Karpas-422 (cell line): ENCODE measurements around the gene FCRL1. TPM values are rescaled to one million over a fixed set of nuclear protein-coding genes. Genes with fewer than 3 reads are reported as not detected.

ENCODE experiments used
- DNase-seq: peaks from one replicate; pipeline ENCODE4 v3.0.0-alpha.2; 2015
- H2AFZ ChIP-seq: fragments of 200-600 bp; sonication (generic); 2 replicates; pipeline ENCODE4 v1.6.1; 2014; ENCODE audit warnings: antibody characterized with exemption, low read length, mixed read lengths
- H3K27ac ChIP-seq: fragments of 200-600 bp; sonication (generic); 2 replicates; pipeline ENCODE4 v1.5.1; 2014; ENCODE audit warnings: mild to moderate bottlenecking, low read length, moderate library complexity
- H3K27me3 ChIP-seq: fragments of 200-600 bp; sonication (generic); 2 replicates; pipeline ENCODE4 v1.6.1; 2014; ENCODE audit warnings: low read length, mixed read lengths
- H3K36me3 ChIP-seq: fragments of 200-600 bp; sonication (generic); 2 replicates; pipeline ENCODE4 v1.6.1; 2014; ENCODE audit warnings: low read length, mixed read lengths; ENCODE audit not compliant: insufficient read depth
- H3K4me1 ChIP-seq: fragments of 200-600 bp; sonication (generic); 2 replicates; pipeline ENCODE4 v1.6.1; 2014; ENCODE audit warnings: mild to moderate bottlenecking, low read length, mixed read lengths
- H3K4me2 ChIP-seq: fragments of 200-600 bp; sonication (generic); 2 replicates; pipeline ENCODE4 v1.6.1; 2014; ENCODE audit warnings: low read length, low read depth, mild to moderate bottlenecking; ENCODE audit not compliant: poor library complexity, severe bottlenecking
- H3K4me3 ChIP-seq: fragments of 200-600 bp; sonication (generic); 2 replicates; pipeline ENCODE4 v1.5.1; 2014; ENCODE audit warnings: mild to moderate bottlenecking, antibody characterized with exemption, low read length, mixed read lengths
- H3K79me2 ChIP-seq: fragments of 200-600 bp; sonication (generic); 2 replicates; pipeline ENCODE4 v1.6.1; 2014; ENCODE audit warnings: mild to moderate bottlenecking, low read length, mixed read lengths
- H3K9ac ChIP-seq: fragments of 200-600 bp; sonication (generic); 2 replicates; pipeline ENCODE4 v1.6.0; 2014; ENCODE audit warnings: low read length
- H3K9me2 ChIP-seq: fragments of 200-600 bp; sonication (generic), shearing (Covaris generic); replicated peaks from 2 replicates; pipeline ENCODE4 v1.6.0; 2014; ENCODE audit warnings: mild to moderate bottlenecking, low read length, moderate library complexity; ENCODE audit not compliant: insufficient read depth
- H3K9me3 ChIP-seq: fragments of 300-700, 200-600 bp; sonication (generic); 2 replicates; pipeline ENCODE4 v1.6.1; 2014; ENCODE audit warnings: low read length, mixed read lengths
- H4K20me1 ChIP-seq: fragments of 200-600 bp; sonication (generic); 2 replicates; pipeline ENCODE4 v1.6.1; 2014; ENCODE audit warnings: mild to moderate bottlenecking, antibody characterized with exemption, low read length, low read depth; ENCODE audit not compliant: insufficient read depth
- total RNA-seq: library from RNA; depleted of rRNA; stranded (reverse); fragments of >200 nt; shearing (Covaris generic); gene quantifications from 2 replicates; pipeline ENCODE4 v1.2.3, GENCODE V29; 2014; ENCODE audit warnings: low replicate concordance

Gene FCRL1
- total RNA-seq, 1 experiment from 2014 or later: 232 TPM

- DNase-seq: peak; percentile 87
- peak overlapping the region; percentile 71 for H3K4me2 ChIP-seq
- peaks cover 85% of the 10 kb centered on the region for H3K4me1 ChIP-seq
- H3K9me3 ChIP-seq: peaks cover 2% of the 10 kb centered on the region; the same call in 1 of the 2 replicates
- no peaks in the 10 kb centered on the region for H3K27me3 ChIP-seq
- H3K36me3 ChIP-seq: peaks cover 37% of the 10 kb centered on the region
- H3K9ac ChIP-seq: peak overlapping the region; percentile 64
- H3K4me3 ChIP-seq: peak overlapping the region; percentile 31; the same call in 1 of the 2 replicates
- H2AFZ ChIP-seq: no peak overlapping the region
- peaks cover 6% of the 10 kb centered on the region for H3K79me2 ChIP-seq
- no peaks in the 10 kb centered on the region for H3K9me2 ChIP-seq
- peak overlapping the region; percentile 98 for H3K27ac ChIP-seq
- no peaks in the 10 kb centered on the region for H4K20me1 ChIP-seq
These were observed 34.7 kb downstream of the FCRL1 start for GRCh38 chr1:157785248-157785647.

DNA sequence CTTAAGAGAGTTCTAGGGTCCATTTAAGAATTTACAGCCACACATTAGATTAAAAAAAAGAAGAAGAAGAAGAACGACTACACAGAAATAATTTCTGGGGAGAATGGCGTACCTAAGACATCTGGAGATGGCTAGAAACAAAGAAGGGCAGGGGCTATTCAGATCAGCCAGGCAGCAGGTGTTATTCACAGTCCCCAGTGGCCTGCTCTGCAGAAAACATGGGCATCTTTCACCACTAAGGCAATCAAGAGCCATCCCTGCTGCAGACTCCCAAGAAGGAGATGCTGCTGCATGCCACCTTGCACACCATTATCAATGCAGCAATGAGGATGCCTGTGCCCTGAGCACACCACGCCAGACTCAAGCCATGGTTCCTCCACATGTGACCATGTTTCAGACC lies 35.1 kb downstream of the FCRL1 start:
- Histone ChIP-seq H3K27ac (peak overlapping the region; percentile 98), H2AFZ (no peak overlapping the region)

DNA sequence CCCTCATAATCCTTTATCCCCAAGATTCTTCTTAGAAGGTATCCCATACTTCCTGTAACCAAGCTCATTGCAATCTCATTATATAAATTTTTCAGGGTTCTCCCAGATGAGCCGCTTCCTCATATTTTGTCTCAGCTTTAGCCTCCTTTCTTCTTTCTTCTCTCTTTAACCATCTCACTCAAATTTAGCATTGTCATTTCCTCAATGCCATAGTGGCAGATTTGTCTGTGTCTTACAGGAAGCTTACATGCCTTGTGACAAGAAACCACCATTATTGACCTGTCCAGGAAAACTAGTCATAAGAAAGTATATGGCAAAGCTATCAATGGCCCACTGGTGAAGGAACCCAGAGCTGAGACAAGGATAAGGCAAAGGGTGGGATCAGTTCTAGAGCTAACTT lies 37.0 kb downstream of the FCRL1 start:
- Histone ChIP-seq H2AFZ (no peak overlapping the region), H3K36me3 (peaks cover 17% of the 10 kb centered on the region), H3K9me2 (no peaks in the 10 kb centered on the region), H4K20me1 (no peaks in the 10 kb centered on the region), H3K27ac (peak overlapping the region; percentile 98), H3K9me3 (no peaks in the 10 kb centered on the region), H3K4me3 (peak overlapping the region; percentile 27; the same call in 1 of the 2 replicates), H3K79me2 (peaks cover 9% of the 10 kb centered on the region; the same call in 1 of the 2 replicates), H3K9ac (peak overlapping the region; percentile 46), H3K4me2 (peak overlapping the region; percentile 67), H3K4me1 (peaks cover 98% of the 10 kb centered on the region), H3K27me3 (no peaks in the 10 kb centered on the region)
- peak; percentile 73 for DNase-seq

More for the DNA sequence above, 35.1 kb downstream of the FCRL1 start:
- peak; percentile 88 for DNase-seq
- Histone ChIP-seq H4K20me1 (no peaks in the 10 kb centered on the region), H3K79me2 (peaks cover 6% of the 10 kb centered on the region), H3K27me3 (no peaks in the 10 kb centered on the region), H3K36me3 (peaks cover 34% of the 10 kb centered on the region), H3K4me1 (peaks cover 87% of the 10 kb centered on the region), H3K9ac (peak overlapping the region; percentile 64), H3K4me2 (peak overlapping the region; percentile 71), H3K9me2 (no peaks in the 10 kb centered on the region), H3K9me3 (no peaks in the 10 kb centered on the region), H3K4me3 (peak overlapping the region; percentile 39)

- H4K20me1 ChIP-seq: no peaks in the 10 kb centered on the region
- peaks cover 15% of the 10 kb centered on the region for H3K79me2 ChIP-seq
- H3K9ac ChIP-seq: peak overlapping the region; percentile 13; the same call in 1 of the 2 replicates
- peak; percentile 91 for DNase-seq
- no peak overlapping the region for H3K4me3 ChIP-seq
- H2AFZ ChIP-seq: no peak overlapping the region
- peak overlapping the region; percentile 67 for H3K4me2 ChIP-seq
- H3K9me3 ChIP-seq: no peaks in the 10 kb centered on the region
- peak overlapping the region; percentile 98 for H3K27ac ChIP-seq
- peaks cover 96% of the 10 kb centered on the region for H3K4me1 ChIP-seq
- H3K9me2 ChIP-seq: no peaks in the 10 kb centered on the region
- H3K27me3 ChIP-seq: no peaks in the 10 kb centered on the region
- H3K36me3 ChIP-seq: 0 out of 2 replicates have a peak, but pooled peaks cover 1% of the 10 kb centered on the region
These were observed 38.9 kb downstream of the FCRL1 start for GRCh38 chr1:157781048-157781447.

DNA sequence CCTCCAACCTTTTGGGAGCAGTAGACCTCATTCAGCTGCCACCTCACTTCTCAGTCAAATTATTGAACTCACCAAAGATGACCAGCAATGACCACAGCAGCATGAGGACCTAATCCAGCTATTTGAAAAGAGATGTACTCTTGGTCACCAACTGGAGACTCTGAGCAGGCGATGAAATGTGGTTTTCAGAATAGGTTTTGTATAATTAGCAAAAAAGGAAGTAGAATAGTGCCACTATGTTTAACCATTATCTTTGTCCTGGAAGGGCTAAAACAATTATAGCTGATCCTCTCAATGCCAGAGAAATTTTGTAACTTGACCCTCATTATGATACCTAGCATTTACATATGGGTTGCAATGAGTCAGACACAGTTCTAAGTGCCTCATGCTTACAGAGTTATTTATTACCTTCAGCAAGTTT lies 42.9 kb downstream of the FCRL1 start, which contains the start of gene FCRL2:
Gene FCRL2 (minus strand): TSS at position 162 of the 421 bp plus-strand sequence. CDS start 59 bp downstream, at position 103.
- peaks cover 98% of the 10 kb centered on the region for H3K4me1 ChIP-seq

GRCh38 chr1:157775101-157775870 lies 44.6 kb downstream of the FCRL1 start:
- Histone ChIP-seq H3K9ac (peak overlapping the region; percentile 77), H2AFZ (no peak overlapping the region), H3K9me2 (no peaks in the 10 kb centered on the region), H3K4me2 (peak overlapping the region; percentile 78), H3K79me2 (peaks cover 61% of the 10 kb centered on the region), H3K36me3 (peaks cover 29% of the 10 kb centered on the region), H4K20me1 (no peaks in the 10 kb centered on the region), H3K27me3 (no peaks in the 10 kb centered on the region), H3K27ac (peak overlapping the region; percentile 98), H3K4me1 (peaks cover 97% of the 10 kb centered on the region), H3K9me3 (no peaks in the 10 kb centered on the region), H3K4me3 (peak overlapping the region; percentile 67)
- peak; percentile 73 for DNase-seq

More for the DNA sequence above, 42.9 kb downstream of the FCRL1 start, which contains the start of gene FCRL2:
- Histone ChIP-seq H3K79me2 (peaks cover 45% of the 10 kb centered on the region), H3K36me3 (peaks cover 15% of the 10 kb centered on the region), H3K27ac (peak within 1 kb of the TSS; percentile 98), H3K4me3 (peak within 1 kb of the TSS; percentile 67), H3K4me2 (peak within 1 kb of the TSS; percentile 78), H2AFZ (no peak within 1 kb of the TSS), H3K9me2 (no peaks in the 10 kb centered on the region), H3K9ac (peak within 1 kb of the TSS; percentile 77), H3K27me3 (no peaks in the 10 kb centered on the region), H3K9me3 (no peaks in the 10 kb centered on the region), H4K20me1 (no peaks in the 10 kb centered on the region)
- DNase-seq: peak; percentile 95

DNA sequence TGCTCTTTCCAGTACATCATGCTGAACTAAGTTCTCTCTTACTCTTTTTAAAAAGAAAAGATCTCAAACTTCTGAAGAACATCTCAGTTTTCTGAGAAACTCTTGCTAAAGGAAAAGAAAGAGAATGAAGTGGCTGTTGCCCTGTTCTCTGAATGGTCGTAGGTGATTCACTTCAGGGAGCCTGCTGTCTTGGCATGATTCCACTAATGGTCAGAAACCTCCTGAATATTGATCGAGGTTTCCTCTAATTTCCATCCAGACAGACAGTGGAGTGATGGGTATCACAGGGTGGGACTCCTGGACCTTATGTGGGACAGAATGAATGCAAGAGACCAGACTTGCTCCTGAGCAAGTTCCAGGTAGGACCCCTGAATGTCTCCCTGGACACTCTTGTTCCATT lies 45.5 kb downstream of the FCRL1 start:
- peak overlapping the region; percentile 67 for H3K4me3 ChIP-seq
- peaks cover 37% of the 10 kb centered on the region for H3K36me3 ChIP-seq
- DNase-seq: no peak
- H3K9me2 ChIP-seq: no peaks in the 10 kb centered on the region
- H3K27ac ChIP-seq: peak overlapping the region; percentile 98
- peak overlapping the region; percentile 77 for H3K9ac ChIP-seq
- no peak overlapping the region for H2AFZ ChIP-seq
- no peaks in the 10 kb centered on the region for H3K9me3 ChIP-seq
- no peaks in the 10 kb centered on the region for H3K27me3 ChIP-seq
- peaks cover 91% of the 10 kb centered on the region for H3K4me1 ChIP-seq
- peak overlapping the region; percentile 78 for H3K4me2 ChIP-seq
- H4K20me1 ChIP-seq: no peaks in the 10 kb centered on the region
- H3K79me2 ChIP-seq: peaks cover 66% of the 10 kb centered on the region
